ENCODE data around the gene UQCC2.

UQCC2 gene

DNA sequence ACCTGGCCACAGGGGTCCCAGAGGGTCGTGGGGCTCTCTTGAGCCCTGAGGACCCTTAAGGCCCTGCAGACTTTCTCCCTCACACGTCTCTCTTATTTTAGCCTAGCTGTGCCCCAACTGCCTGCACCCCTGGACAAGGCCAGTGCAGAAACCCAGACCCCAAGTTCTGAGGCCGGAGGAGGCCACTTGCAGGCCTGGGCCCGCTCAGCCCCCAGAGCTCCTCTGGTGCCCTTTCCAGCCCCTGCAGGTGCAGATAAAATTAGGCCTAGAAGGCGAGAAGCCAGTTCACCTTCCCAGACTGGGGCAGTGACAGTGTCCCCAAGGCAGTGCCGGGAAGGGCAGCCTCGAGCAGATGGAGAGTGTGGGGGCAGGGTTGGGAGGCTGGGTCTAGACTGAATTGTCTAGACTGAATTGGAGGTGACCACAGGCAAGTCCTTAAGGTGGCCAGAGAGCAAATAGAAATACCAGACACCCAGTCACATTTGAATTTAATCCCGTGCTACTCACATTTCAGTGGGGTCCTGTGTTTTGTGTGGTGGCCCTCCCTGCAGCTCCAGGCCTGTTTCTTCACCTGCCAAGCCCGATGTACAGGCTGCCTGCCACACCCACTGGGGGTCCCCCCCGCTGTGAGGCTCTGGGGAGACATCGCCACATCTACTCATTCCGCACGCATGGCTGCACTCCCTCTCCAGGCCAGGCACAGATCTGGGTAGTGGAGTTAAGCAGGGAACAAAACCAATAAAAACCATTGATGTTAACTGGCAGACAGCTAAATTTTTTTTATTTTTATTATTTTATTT is 43.8 kb upstream of the UQCC2 start:
- H3K4me3 ChIP-seq (ENCODE audit: low read depth, low read length): no peak overlapping the region
- no peak for DNase-seq (ENCODE audit: low read depth)
- TF ChIP-seq, protein P1, sequence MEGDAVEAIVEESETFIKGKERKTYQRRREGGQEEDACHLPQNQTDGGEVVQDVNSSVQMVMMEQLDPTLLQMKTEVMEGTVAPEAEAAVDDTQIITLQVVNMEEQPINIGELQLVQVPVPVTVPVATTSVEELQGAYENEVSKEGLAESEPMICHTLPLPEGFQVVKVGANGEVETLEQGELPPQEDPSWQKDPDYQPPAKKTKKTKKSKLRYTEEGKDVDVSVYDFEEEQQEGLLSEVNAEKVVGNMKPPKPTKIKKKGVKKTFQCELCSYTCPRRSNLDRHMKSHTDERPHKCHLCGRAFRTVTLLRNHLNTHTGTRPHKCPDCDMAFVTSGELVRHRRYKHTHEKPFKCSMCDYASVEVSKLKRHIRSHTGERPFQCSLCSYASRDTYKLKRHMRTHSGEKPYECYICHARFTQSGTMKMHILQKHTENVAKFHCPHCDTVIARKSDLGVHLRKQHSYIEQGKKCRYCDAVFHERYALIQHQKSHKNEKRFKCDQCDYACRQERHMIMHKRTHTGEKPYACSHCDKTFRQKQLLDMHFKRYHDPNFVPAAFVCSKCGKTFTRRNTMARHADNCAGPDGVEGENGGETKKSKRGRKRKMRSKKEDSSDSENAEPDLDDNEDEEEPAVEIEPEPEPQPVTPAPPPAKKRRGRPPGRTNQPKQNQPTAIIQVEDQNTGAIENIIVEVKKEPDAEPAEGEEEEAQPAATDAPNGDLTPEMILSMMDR (conservative IDR thresholded peaks at IDR 0.05; ENCODE audit: low read depth, low read length): no peak

DNA sequence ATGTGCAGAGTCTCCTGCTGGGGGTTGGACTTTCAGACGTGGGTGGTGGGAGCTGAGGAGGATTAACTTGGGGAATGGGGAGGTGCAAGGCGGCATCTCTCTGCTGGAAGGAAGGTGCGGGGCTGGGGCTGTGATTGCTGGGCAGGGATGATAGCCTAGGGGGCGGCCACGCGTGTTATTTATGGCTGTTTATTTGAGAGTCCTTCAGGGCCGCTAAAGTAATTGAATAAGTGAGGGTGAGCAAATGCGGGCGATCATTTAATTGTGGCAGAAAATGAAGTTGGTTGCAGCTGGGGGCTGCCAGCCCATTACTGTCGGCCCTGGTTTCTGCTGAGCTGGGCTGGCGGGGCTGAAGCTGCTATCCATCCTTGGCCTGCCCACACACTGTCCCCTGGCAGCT is 42.7 kb upstream of the UQCC2 start:
- DNase-seq (ENCODE audit: low read depth): no peak
- no peak overlapping the region for H3K4me3 ChIP-seq (ENCODE audit: low read depth, low read length)
- TF ChIP-seq, protein P1 (conservative IDR thresholded peaks at IDR 0.05; ENCODE audit: low read depth, low read length): no peak

DNA sequence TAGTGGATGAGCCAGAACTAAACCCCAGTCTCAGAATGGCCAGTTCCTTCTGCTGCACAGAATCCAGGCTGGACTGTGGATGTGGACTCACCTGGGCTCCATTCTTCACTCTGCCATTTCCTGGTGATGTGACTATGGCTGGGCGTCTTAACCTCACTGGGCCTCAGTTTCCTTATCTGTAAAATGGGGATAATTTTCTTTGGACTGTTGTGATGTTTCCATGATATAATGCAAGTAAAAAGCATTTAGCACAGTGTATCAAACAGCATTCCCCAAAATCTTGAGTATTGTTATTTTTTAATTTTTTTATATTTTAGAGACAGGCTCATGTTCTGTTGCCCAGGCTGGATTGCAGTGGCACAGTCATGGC is 41.1 kb upstream of the UQCC2 start:
- TF ChIP-seq, protein P1 (conservative IDR thresholded peaks at IDR 0.05; ENCODE audit: low read depth, low read length): no peak
- H3K4me3 ChIP-seq (ENCODE audit: low read depth, low read length): no peak overlapping the region
- DNase-seq (ENCODE audit: low read depth): no peak

DNA sequence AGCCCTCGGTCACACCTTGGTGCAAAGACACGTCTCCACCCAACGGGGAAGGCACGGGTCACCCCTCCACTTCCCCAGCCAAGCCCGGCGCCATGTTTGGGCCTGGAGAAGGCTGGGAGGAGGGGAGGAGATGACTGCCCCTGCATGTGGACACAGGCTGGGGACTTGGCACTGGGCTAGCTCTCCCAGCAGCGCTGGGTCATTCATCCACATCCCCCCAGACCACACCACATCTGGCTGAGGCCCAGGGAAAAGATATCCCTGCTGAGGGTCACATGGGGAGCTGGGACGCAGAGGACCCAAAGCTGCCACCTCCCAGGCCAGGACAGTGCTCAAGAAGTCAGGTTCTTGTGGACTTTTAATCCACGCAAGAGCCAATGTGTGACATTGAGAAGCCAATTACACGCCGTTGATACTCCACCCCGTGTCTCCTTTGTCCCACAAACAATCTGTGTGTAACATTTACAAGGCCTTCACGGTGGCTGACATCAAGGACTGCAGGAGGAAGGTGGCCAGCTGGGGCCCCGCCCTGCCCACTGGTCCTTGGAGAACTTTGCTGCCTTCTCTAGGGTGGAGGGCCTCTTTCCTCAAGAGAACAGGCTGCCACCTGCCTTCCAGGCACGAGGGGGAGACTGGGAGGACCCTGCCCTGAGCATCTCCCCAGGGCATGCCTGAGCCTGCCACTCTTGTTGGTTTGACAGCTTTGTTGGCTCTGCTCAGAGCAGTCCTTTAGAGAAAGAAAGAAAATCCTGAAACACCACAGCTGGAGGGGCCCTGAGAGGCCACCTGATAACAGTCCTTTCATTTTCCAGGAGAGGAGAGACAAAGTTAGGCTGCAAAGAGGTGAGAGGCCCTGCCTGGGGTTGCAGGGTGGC is 40.5 kb upstream of the UQCC2 start:
- no peak for DNase-seq (ENCODE audit: low read depth)
- H3K4me3 ChIP-seq (ENCODE audit: low read depth, low read length): no peak overlapping the region
- TF ChIP-seq, protein P1 (conservative IDR thresholded peaks at IDR 0.05; ENCODE audit: low read depth, low read length): no peak

DNA sequence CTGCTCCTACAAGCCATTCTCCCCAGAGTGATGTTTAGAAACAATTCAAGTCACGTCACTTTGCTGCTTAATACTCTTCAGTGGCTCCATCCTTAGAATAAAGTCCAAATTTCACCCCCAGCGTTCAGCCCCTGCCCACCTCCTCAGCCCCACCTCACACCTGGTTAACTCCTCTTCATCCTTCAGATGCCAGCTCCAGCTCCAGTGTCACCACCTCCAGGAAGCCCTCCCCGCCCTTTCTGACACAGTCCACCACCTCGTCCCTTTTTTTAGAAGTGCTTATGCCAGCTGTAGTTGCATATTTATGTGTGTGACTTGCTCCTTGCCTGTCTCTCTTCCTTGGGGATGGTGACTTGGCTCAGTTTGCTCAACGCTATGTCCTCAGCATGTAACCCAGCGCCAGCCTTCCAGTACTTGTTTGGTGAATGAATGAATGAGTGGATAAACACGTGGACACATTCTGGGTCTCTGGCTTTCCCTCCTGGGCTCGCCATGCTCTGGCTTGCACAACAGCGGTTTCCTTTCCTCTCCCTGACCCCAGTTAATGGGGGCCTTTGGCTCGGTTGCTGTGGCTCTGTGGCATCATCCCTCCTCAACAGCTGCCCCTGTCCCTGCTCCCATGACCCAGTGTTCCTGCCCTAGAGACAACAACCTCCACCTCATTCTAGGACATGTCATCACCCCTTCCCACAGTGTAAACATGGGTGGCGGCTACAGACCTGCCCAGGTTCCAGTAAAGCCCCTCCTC is 38.9 kb upstream of the UQCC2 start:
- DNase-seq (ENCODE audit: low read depth): peak; percentile 62
- H3K4me3 ChIP-seq (ENCODE audit: low read depth, low read length): no peak overlapping the region
- TF ChIP-seq, protein P1 (conservative IDR thresholded peaks at IDR 0.05; ENCODE audit: low read depth, low read length): no peak

DNA sequence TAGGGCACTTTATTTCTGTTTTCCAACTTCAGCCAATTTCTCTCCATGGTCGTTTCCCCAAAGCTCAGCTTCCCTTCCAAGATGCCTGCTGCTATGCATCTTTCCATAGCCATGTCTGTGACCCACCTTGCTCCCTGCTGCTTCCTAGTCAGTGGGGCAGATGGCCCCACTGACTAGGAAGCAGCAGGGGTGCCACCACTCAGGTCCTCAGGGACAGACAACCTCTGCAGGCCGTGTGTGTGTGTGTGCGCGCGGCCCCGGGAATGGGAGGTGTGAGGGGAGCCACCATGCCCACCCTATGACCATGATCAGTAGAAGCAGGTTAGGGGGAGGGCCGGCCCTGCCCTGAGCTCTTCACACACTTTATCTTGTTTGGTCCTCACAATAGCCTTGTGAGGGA is 37.9 kb upstream of the UQCC2 start:
- no peak overlapping the region for H3K4me3 ChIP-seq (ENCODE audit: low read depth, low read length)
- no peak for DNase-seq (ENCODE audit: low read depth)
- TF ChIP-seq, protein P1 (conservative IDR thresholded peaks at IDR 0.05; ENCODE audit: low read depth, low read length): no peak
